Adrenal gland (tissue), 12 donors: ENCODE results near the gene LMO7. TPM values are rescaled to one million over a fixed set of nuclear protein-coding genes. Genes with fewer than 3 reads are reported as not detected.

ENCODE experiments used
- DNase-seq, 7 donors: peaks; one replicate each; pipeline ENCODE4 v3.0.0-alpha.2; 2019 to 2020
- H3K27ac ChIP-seq, 5 donors: fragments of 200-600 bp; sonication (generic) in 4 of 5; 1 replicate in 3 of 5; 2 replicates in 2 of 5; pipeline versions ENCODE4 v1.5.1 to v1.8.0; 2016 to 2020; ENCODE audit warnings: mild to moderate bottlenecking in 1 of 5
- H3K27me3 ChIP-seq: fragments of 200-600 bp; 2 replicates; pipeline ENCODE4 v1.8.0; 2021
- H3K36me3 ChIP-seq, 2 donors: fragments of 200-600 bp; replicated peaks in 1 of 2; 1 replicate in 1 of 2; 2 replicates in 1 of 2; pipeline versions ENCODE4 v1.5.1 to v1.8.0; 2018 to 2022
- H3K4me1 ChIP-seq, 2 donors: fragments of 200-600 bp; replicated peaks in 1 of 2; 1 replicate in 1 of 2; 2 replicates in 1 of 2; pipeline versions ENCODE4 v1.5.1 to v1.8.0; 2018 to 2021
- H3K4me3 ChIP-seq, 4 donors: fragments of 200-600 bp; sonication (generic) in 3 of 4; one replicate each; pipeline ENCODE4 v1.5.1; 2016 to 2018
- H3K9me3 ChIP-seq, 3 donors: fragments of 200-600 bp; sonication (generic) in 1 of 3; replicated peaks in 1 of 3; 1 replicate in 2 of 3; 2 replicates in 1 of 3; pipeline versions ENCODE4 v1.5.1 to v1.8.0; 2016 to 2021
- CTCF ChIP-seq, 6 experiments: fragments of 450-650 bp in 4 of 6; fragments of 200-600 bp in 2 of 6; sonication (generic) in 1 of 6; IDR thresholded peaks; 1 replicate in 5 of 6; 2 replicates in 1 of 6; pipeline versions ENCODE4 v1.5.1 to v1.8.0; 2016 to 2021; ENCODE audit warnings: antibody characterized with exemption in 6 of 6, mild to moderate bottlenecking in 2 of 6, moderate library complexity in 1 of 6
- POLR2A ChIP-seq, 2 donors: fragments of 450-650 bp; IDR thresholded peaks; one replicate each; pipeline ENCODE4 v1.6.1; 2017; ENCODE audit warnings: antibody characterized with exemption in 2 of 2, mild to moderate bottlenecking in 2 of 2, moderate library complexity in 1 of 2
- WGBS, 4 donors: extraction: QIAGEN DNeasy Blood & Tissue Kit in 2 of 4; methylation state at CpG; one replicate each; pipeline versions ENCODE4 v1.1.5 to v1.1.7; 2013 to 2017; 5-methylcytosine and 5-hydroxymethylcytosine counted together
- intact Hi-C, 2 donors: fragments of 100-400 bp; cut with DNase I; formaldehyde crosslinking; loops; one replicate each; pipeline versions ENCODE4 v1.14.1 to v1.15.0; 2022 to 2023
- polyA plus RNA-seq, 3 donors: library from polyadenylated mRNA; stranded (reverse); fragments of 200-250 nt in 2 of 3; fragments of 350-450 nt in 1 of 3; fragmentation: Illumina TruSeq in 1 of 3; extraction: RNeasy Lipid Tissue Mini Kit (QIAGEN cat#74804) in 1 of 3; gene quantifications; one replicate each; pipeline ENCODE4 v1.2.3, GENCODE V29; 2013 to 2014
- total RNA-seq, 9 donors: library from RNA; depleted of rRNA in 4 of 9; stranded (reverse); fragments of >200 nt in 4 of 9; fragments of 120-200 nt in 1 of 9; fragmentation: NEBNext Ultra II Directional in 1 of 9; extraction: Animal tissue kit (Norgen Biotek cat#: 25700) in 1 of 9; gene quantifications; one replicate each; pipeline versions ENCODE4 v1.1.0 to v1.2.4, GENCODE V29; 2013 to 2023
- donor health status: healthy with polysubstance abuse.
- donor health status: Bipolar disorder and iron deficiency.
- donor health status: DM: yes; HTN: yes; CAD: no.
- donor health status: DM: no; HTN: no; CAD: no.
- donor health status: DM: no; HTN: no; CAD: no.
- donor health status: DM: yes; HTN: yes; CAD: no.

LMO7 gene
- total and polyA plus RNA-seq, 12 donors: 7.4 to 39.7 (median 11.4) TPM

GRCh38 chr13:75700552-75700951, 64.4 kb downstream of the LMO7 start:
- intact Hi-C loops: no loop called here
- WGBS, 4 donors: 90 to 100% (median 97%) methylated on average over 2 of the region's 2 CpGs
- no peaks in the 10 kb centered on the region for H3K36me3 ChIP-seq
- H3K27ac ChIP-seq: no peak overlapping the region
- no peaks in the 10 kb centered on the region for H3K9me3 ChIP-seq
- TF ChIP-seq CTCF (IDR thresholded peaks at IDR 0.05) (no peak), POLR2A (IDR thresholded peaks at IDR 0.05) (no peak)
- H3K4me3 ChIP-seq: no peak overlapping the region
- H3K27me3 ChIP-seq: no peaks in the 10 kb centered on the region
- no peak for DNase-seq
- no peaks in the 10 kb centered on the region for H3K4me1 ChIP-seq

- no peak for DNase-seq
- H3K9me3 ChIP-seq: no peaks in the 10 kb centered on the region
- H3K27me3 ChIP-seq: no peaks in the 10 kb centered on the region
- H3K36me3 ChIP-seq: no peaks in the 10 kb centered on the region
- no peak overlapping the region for H3K27ac ChIP-seq
- TF ChIP-seq CTCF (IDR thresholded peaks at IDR 0.05): no peak
- TF ChIP-seq POLR2A (IDR thresholded peaks at IDR 0.05): no peak
- no peaks in the 10 kb centered on the region for H3K4me1 ChIP-seq
- intact Hi-C loops: no loop called here
- no peak overlapping the region for H3K4me3 ChIP-seq
These were observed 66.3 kb downstream of the LMO7 start for GRCh38 chr13:75702476-75702875.

- H3K27ac ChIP-seq: no peak overlapping the region
- no peak for DNase-seq
- no peaks in the 10 kb centered on the region for H3K36me3 ChIP-seq
- no peak for TF ChIP-seq CTCF (IDR thresholded peaks at IDR 0.05)
- no peak for TF ChIP-seq POLR2A (IDR thresholded peaks at IDR 0.05)
- no peaks in the 10 kb centered on the region for H3K9me3 ChIP-seq
- no peaks in the 10 kb centered on the region for H3K4me1 ChIP-seq
- 91 to 99% (median 97%) methylated on average over 2 of the region's 2 CpGs for WGBS, 4 donors
- no peaks in the 10 kb centered on the region for H3K27me3 ChIP-seq
- intact Hi-C loops: no loop called here
- H3K4me3 ChIP-seq: no peak overlapping the region
These were observed 67.6 kb downstream of the LMO7 start for GRCh38 chr13:75703769-75704168.

GRCh38 chr13:75704194-75704926, 68.2 kb downstream of the LMO7 start:
- TF ChIP-seq POLR2A (IDR thresholded peaks at IDR 0.05): no peak
- TF ChIP-seq CTCF (IDR thresholded peaks at IDR 0.05): no peak
- Histone ChIP-seq H3K4me1 (no peaks in the 10 kb centered on the region), H3K9me3 (no peaks in the 10 kb centered on the region), H3K36me3 (no peaks in the 10 kb centered on the region), H3K27me3 (no peaks in the 10 kb centered on the region), H3K27ac (no peak overlapping the region), H3K4me3 (no peak overlapping the region)
- WGBS, 4 donors: 80 to 85% (median 81%) methylated on average over 7 of the region's 7 CpGs
- DNase-seq: no peak
- intact Hi-C loops: no loop called here
